HG02642 (cell line): ENCODE results near the gene ACSS3.
"Not testable (repeated sequence)": the region's sequence is repeated elsewhere in the genome, so short reads cannot be mapped to it uniquely, and the experiment has no call there.

Experiments
- ATAC-seq: cut with Tn5 transposase; IDR thresholded peaks from one replicate; pipeline ENCODE4 v1.9.1; 2021; ENCODE audit warnings: mild to moderate bottlenecking; ENCODE audit not compliant: unreplicated experiment, poor library complexity

ACSS3 gene, protein sequence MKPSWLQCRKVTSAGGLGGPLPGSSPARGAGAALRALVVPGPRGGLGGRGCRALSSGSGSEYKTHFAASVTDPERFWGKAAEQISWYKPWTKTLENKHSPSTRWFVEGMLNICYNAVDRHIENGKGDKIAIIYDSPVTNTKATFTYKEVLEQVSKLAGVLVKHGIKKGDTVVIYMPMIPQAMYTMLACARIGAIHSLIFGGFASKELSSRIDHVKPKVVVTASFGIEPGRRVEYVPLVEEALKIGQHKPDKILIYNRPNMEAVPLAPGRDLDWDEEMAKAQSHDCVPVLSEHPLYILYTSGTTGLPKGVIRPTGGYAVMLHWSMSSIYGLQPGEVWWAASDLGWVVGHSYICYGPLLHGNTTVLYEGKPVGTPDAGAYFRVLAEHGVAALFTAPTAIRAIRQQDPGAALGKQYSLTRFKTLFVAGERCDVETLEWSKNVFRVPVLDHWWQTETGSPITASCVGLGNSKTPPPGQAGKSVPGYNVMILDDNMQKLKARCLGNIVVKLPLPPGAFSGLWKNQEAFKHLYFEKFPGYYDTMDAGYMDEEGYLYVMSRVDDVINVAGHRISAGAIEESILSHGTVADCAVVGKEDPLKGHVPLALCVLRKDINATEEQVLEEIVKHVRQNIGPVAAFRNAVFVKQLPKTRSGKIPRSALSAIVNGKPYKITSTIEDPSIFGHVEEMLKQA

GRCh38 chr12:81077686-81078441 is at the start of gene ACSS3:
ACSS3 (plus strand) TSS chr12:81078079; CDS start chr12:81078121, 42 bp downstream.
- no peak for ATAC-seq

GRCh38 chr12:81034926-81035325 is 43.0 kb upstream of the ACSS3 start:
- ATAC-seq = no peak

DNA sequence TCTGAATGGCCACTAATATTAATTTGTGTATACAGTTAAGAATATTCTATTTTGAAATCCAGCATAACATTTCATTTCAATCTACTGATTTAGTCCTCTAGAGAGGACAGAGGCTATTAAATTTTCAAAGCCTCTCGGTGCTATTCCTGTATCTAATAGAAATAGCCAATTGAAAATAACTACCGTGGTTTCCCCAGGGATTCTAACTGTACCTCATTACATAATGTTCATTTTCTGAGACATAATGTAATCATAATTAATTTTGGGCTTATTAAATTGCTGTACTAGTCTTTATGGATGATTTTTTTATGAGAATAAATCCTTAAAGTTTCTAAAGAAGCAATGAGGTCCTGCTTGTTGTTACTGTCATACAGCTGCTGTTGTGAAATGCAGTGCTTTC is 38.6 kb upstream of the ACSS3 start:
- no peak for ATAC-seq

DNA sequence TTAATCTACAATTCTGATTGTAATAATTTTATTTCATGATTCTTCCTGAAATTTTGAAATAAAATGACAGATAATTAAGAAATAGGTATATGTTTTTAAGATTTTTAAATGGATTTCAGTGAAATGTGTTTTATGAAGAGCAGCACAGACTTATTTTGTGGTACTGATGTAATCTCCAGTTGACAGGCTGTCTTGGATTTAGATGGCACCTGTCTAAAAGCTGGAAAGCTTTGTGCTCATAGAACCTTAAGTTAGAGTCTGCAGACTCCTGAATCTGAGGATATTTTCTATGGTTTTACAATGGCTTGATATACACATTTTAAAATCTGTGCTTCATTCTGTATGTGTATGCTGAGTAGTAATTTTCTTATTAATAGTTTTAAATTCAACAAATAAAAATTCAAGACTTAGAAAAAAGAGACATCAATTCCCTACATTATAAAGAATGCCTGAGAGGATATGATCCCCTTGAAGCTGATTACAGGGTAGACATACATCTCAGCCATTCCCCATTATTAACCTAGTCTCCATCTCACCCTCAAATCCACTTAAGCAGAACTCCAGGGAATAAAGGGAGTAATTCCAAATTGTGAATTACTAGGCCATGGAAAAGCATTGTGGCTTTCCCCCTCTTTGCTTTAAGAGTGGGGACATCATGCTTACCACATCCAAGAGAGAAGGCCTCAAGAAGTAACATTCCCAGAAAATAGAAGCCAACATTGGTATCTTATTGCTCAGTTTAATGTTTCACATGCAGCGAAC is 33.7 kb upstream of the ACSS3 start:
- no peak for ATAC-seq

GRCh38 chr12:81064971-81065370 is 12.9 kb upstream of the ACSS3 start:
- not testable (repeated sequence) for ATAC-seq

DNA sequence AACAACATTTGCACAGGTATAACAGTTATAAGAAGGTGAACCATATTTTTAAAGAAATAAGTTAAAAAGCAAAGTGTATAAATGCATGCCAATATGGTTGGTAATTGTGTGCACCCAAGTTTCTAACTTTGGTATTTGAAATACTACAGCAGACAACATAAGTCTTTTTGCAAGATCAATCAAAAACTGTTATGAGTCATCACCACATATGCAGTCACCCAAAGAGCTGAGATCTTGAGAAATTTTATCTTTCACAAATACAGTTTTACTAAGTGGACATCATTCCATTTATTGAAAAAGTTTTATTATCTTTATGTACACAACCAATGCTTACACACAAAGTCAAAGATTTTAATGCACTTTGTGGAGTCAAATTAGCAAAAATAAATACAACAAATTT is 7.0 kb upstream of the ACSS3 start:
- ATAC-seq = no peak

GRCh38 chr12:81075539-81075938 is 2.3 kb upstream of the ACSS3 start:
- ATAC-seq = no peak

DNA sequence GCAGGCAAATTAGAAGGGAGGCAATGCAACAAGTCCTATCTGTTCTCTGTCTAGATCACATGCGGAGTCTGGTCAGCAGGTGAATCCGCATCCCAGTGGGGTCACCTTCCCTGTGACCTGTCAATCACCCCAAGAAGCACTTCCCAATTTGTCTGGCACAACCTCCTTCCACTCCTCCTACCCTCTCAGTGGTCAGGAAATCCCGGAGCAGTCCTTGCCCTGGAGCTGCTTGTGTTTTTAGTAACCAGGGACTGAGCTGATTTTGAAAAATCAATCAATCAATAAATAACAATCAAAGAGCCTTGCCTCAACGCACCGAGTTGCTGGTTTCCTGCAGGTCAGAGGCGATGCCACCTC is 572 bp upstream of the ACSS3 start:
- ATAC-seq = no peak

GRCh38 chr12:81078469-81079196 is 754 bp downstream of the ACSS3 start:
- ATAC-seq = no peak

DNA sequence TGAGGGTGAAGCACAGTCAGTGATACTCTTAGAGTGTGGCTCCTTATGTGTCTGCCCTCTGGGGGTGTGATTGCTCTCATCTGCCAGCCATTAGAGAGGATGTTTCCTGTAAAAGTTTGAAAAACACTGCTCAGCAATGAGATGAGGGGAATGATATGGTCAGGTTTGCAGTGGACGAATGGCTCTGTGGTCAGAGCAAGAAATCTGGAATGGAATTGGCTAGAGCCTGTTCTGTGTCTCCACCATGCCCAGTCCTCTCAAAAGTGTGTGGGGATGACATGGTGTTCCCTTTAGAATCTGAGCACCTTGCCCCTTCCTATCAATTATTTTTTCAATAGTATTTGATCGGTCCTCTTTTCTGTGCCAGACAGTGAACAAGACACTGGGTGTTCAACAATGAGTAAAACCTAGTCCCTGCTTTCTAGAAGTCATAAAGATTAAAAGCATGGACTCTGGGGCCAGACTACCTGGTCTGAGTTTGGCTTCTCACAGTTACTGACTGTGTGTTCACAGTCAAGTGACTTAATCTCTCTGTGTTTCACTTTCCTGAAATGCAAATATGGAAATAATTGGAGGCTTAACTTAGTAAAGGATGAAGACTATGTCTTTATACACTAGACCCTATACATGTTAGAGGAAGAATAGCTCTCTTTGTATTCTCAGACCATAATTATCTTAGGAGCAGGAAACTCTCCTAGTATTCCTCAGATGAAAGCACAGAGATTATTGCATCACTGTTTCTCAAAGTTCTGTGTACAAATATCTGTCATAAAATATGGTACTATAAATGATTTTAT is 1.6 kb downstream of the ACSS3 start:
- no peak for ATAC-seq

DNA sequence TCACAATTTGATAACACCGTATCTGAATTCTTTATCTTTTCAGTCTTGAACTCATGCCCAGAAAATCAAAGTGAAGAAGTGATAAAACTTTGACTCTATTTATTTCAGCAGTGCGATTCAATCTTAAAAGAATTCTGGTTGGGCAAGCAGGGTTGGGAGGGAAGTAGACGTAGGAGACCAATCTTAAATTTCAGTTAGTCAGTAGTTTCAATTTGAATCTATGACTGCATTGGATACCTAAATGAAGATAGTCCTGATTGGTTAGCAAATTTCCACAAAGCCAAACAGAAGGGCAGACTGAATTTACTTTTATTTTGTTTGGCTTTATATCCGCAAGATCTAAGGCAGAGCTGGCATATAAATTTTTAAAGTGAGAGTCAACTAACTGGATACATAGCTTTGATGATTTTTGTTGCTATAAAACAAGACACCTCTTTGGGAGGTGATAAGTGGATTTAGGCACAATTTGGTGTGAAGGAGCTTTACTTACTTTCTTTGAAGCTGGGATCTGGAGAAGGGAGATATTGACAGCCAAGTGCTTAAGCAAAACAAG is 2.6 kb downstream of the ACSS3 start:
- no peak for ATAC-seq

DNA sequence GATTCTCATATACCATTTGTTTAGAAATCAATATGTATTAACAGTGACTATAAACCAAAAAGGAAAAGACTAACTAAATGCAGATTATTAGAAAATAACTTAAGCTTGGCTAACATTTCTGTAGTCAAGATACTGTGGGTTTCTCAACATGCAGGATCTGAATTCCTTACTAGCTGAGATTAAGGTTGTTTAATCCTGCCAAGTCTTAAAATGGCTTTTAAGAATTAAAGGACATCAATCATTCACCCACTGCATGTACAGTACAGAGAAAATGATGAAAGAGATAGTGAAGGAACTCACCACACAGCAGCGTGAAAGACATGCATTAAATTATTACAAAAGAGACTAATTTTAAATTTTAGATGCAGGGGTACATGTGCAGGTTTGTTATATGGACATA is 3.8 kb downstream of the ACSS3 start:
- no peak for ATAC-seq

GRCh38 chr12:81083018-81083417 is 5.1 kb downstream of the ACSS3 start:
- no peak for ATAC-seq

DNA sequence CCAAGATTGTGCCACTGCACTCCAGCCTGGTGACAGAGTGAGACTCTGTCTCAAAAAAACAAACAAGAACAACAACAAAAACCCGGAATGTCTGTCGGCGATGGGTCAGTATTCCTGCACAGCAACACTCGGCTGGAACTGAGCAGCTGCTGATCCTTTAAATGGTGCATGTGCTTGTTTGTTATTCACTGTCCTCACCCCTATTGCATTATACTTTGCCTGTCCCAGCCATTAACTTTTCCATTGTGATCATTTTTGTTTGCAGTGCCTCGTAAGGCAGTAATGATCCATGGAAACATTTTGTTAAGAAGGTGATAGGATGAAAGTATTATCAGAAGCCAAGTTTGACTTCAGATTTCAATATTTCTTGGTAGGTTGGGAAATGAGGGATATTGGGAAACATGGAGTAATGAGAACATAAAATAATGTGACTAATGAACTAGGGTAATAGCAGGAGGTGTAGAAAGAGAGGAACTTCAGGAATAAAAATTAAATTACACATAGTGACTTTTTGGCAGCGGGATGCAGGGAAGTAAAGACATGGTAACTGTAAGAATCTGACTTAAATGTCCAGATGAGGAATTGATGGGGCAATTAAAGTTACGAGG is 6.1 kb downstream of the ACSS3 start:
- ATAC-seq = no peak

DNA sequence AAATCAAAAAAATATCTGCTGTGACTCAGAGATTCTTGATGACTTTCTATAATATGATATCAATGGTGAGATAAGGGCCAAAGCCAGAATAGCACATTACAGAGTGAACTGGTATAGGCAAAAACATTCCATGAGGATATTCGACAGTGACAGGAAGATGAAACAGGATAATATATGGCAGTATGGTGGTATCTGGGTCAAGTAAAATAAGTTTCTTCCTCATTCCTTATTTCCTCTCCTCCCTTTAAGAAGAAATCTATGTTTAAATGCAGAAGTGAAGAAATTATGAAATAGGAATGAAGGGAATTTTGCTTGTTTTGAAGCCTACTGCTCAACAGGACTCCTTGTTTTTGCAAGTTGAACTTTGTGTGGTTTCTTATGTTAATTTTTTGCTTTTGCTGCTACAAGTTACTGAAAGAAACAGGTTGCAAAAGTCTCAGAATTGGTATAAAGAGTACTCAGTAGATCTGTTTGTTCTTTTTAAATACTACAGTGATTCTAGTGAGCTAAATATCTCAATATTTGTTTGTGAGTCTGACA is 7.0 kb downstream of the ACSS3 start:
- no peak for ATAC-seq

- no peak for ATAC-seq
Observed at GRCh38 chr12:81085832-81086231, 8.0 kb downstream of the ACSS3 start.

- no peak for ATAC-seq
Observed at GRCh38 chr12:81086342-81086741, 8.5 kb downstream of the ACSS3 start.

- no peak for ATAC-seq
Observed at GRCh38 chr12:81088221-81088620, 10.3 kb downstream of the ACSS3 start.
